Measurements from ENCODE around the gene RPL26. TPM values are rescaled to one million over a fixed set of nuclear protein-coding genes. Genes with fewer than 3 reads are reported as not detected.

RPL26 gene
- total RNA-seq, 4 donors from 2014 or later: 851 to 2,184 (median 1,124) TPM

DNA sequence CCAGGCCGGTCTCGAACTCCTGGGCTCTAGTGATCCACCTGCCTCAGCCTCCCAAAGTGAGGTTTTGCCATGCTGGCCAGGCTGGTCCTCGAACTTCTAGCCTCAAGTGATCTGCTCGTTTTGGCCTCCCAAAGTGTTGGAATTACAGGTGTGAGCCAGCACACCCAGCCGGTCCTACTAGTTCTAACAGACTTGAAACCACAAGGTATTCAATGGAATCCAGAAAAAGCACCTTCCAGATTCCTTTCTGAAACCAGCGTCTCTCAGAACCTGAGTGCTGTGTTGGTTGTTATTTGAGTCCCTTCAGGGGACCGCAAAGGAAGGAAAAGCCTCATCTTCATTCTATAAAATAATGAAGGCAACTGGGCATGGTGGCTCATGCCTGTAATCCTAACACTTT lies 10.6 kb downstream of the RPL26 start:
- Histone ChIP-seq H3K4me3 (no peak overlapping the region), H3K9me3 (no peaks in the 10 kb centered on the region), H3K27ac (no peak overlapping the region), H3K4me1 (peaks cover 0 to 19% (median 3%) of the 10 kb centered on the region in 4 donors), H3K27me3 (no peaks in the 10 kb centered on the region), H3K36me3 (peaks cover 0 to 41% (median 0%) of the 10 kb centered on the region in 3 donors)
- TF ChIP-seq POLR2A (IDR thresholded peaks at IDR 0.05): no peak
- DNase-seq: no peak

DNA sequence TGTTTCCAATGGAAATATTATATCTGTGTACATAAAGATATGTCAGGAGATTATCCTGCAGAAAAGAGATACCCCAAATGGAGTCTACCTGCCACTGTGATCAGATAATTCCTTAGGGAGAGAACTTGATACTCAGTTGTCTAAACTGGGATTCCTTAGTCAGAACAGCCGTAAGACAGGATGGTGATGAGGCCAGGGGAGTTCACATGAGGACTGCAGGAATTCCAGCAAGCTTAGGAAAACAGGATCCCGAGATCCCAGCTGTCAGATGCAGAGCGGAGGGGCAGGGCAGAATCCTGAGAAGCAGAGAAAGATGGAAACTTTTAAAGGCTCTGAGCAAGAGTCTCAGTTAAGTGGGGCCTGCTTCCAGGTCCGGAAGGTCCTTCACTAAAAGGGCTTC lies 11.2 kb downstream of the RPL26 start:
- Histone ChIP-seq H3K9me3 (no peaks in the 10 kb centered on the region), H3K27me3 (no peaks in the 10 kb centered on the region), H3K27ac (no peak overlapping the region), H3K4me1 (peaks cover 0 to 15% (median under 1%) of the 10 kb centered on the region in 4 donors), H3K4me3 (no peak overlapping the region), H3K36me3 (peaks cover 0 to 36% (median 0%) of the 10 kb centered on the region in 3 donors)
- DNase-seq: no peak
- TF ChIP-seq, protein P1, sequence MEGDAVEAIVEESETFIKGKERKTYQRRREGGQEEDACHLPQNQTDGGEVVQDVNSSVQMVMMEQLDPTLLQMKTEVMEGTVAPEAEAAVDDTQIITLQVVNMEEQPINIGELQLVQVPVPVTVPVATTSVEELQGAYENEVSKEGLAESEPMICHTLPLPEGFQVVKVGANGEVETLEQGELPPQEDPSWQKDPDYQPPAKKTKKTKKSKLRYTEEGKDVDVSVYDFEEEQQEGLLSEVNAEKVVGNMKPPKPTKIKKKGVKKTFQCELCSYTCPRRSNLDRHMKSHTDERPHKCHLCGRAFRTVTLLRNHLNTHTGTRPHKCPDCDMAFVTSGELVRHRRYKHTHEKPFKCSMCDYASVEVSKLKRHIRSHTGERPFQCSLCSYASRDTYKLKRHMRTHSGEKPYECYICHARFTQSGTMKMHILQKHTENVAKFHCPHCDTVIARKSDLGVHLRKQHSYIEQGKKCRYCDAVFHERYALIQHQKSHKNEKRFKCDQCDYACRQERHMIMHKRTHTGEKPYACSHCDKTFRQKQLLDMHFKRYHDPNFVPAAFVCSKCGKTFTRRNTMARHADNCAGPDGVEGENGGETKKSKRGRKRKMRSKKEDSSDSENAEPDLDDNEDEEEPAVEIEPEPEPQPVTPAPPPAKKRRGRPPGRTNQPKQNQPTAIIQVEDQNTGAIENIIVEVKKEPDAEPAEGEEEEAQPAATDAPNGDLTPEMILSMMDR (IDR thresholded peaks at IDR 0.05): no peak
- no peak for TF ChIP-seq POLR2A (IDR thresholded peaks at IDR 0.05)

DNA sequence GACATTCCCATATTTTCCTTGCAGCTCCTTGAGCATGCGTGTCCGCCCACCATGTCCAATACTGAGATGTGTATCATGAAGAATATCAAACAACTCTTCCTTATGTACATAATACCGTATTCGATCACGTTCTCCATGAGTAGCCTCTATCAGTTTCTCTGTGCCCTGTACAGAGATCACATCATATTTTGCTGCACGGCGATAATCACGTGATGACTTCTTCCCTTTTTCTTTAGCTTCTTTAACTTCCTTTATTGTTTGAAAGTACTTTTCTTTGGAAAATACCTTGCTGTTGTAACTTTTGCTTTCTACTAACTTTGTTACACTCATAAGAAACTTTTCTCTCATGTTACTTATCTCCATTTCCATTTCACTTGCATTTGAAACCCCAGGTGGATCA lies 13.0 kb downstream of the RPL26 start:
- no peaks in the 10 kb centered on the region for H3K27me3 ChIP-seq
- DNase-seq: no peak
- H3K27ac ChIP-seq: no peak overlapping the region
- H3K4me1 ChIP-seq: peaks cover 0 to 3% (median 0%) of the 10 kb centered on the region in 4 donors
- no peak for TF ChIP-seq POLR2A (IDR thresholded peaks at IDR 0.05)
- TF ChIP-seq, protein P1 (IDR thresholded peaks at IDR 0.05): no peak
- H3K4me3 ChIP-seq: no peak overlapping the region
- peaks cover 0 to 36% (median 0%) of the 10 kb centered on the region in 3 donors for H3K36me3 ChIP-seq
- no peaks in the 10 kb centered on the region for H3K9me3 ChIP-seq

DNA sequence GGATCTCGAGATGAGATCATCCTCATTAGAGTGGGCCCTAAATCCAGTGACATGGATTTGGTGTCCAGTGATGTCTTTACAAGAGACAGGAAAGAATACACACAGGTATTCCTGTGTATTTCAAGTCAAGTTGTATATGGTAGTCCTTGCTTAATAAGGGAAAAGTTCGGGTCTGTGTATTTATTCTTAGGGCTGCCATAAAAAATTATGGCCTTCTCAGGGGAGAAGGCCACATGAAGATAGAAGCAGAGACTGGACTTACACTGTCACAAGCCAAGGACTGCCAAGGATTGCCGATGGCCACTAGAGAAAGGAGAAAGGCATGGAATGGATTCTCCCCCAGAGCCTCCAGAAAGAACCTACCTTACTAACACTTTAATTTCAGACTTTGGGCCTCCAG lies 14.8 kb downstream of the RPL26 start:
- H3K27ac ChIP-seq: no peak overlapping the region
- H3K4me3 ChIP-seq: no peak overlapping the region
- no peaks in the 10 kb centered on the region for H3K4me1 ChIP-seq
- peaks cover 0 to 36% (median 0%) of the 10 kb centered on the region in 3 donors for H3K36me3 ChIP-seq
- H3K27me3 ChIP-seq: no peaks in the 10 kb centered on the region
- TF ChIP-seq, protein P1 (IDR thresholded peaks at IDR 0.05): no peak
- TF ChIP-seq POLR2A (IDR thresholded peaks at IDR 0.05): no peak
- DNase-seq: no peak
- H3K9me3 ChIP-seq: no peaks in the 10 kb centered on the region

DNA sequence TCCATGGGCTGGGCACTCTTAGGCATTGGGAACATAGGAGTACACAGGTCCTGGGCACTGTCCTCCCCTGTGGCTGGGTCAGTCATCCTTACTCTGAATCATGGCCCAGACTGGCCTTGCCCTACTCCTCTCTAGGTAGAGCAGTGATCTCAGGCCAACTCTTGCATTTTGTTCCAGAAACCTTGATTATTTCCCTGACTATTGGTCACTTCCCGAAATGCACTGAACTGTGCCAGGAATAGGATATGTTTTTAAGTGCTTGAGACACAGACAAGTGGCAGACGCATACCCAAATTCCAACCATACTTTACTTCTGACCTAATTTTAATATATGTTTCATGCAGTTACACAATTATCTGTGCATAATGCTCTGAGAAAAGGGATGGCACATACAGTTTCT lies 16.8 kb downstream of the RPL26 start:
- H3K27me3 ChIP-seq: no peaks in the 10 kb centered on the region
- no peak for DNase-seq
- no peaks in the 10 kb centered on the region for H3K9me3 ChIP-seq
- no peaks in the 10 kb centered on the region for H3K4me1 ChIP-seq
- no peak overlapping the region for H3K4me3 ChIP-seq
- H3K27ac ChIP-seq: no peak overlapping the region
- H3K36me3 ChIP-seq: peaks cover 0 to 31% (median 0%) of the 10 kb centered on the region in 3 donors
- no peak for TF ChIP-seq POLR2A (IDR thresholded peaks at IDR 0.05)
- TF ChIP-seq, protein P1 (IDR thresholded peaks at IDR 0.05): no peak

DNA sequence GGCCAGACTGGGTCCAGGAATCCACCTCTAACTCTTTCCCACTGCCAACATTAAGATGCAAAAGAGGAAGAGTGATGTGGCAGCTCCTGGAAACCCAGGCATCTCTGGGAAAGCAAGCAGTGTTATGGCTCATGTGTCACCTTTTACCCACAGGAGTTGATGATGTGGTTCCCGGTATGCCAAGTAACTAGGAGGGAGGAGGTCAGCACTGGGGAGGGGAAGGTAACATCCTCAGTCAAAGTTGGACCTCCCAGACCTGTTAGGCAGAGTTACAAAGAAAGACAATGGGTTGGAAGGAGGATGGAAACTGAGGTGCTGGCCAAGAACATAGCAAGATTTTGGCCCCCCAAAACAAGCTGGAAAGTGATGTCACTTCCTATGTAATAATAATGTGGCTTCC lies 17.9 kb downstream of the RPL26 start:
- Histone ChIP-seq H3K27ac (no peak overlapping the region), H3K9me3 (no peaks in the 10 kb centered on the region)

More for the DNA sequence above, 17.9 kb downstream of the RPL26 start:
- DNase-seq: no peak
- no peaks in the 10 kb centered on the region for H3K4me1 ChIP-seq
- H3K4me3 ChIP-seq: no peak overlapping the region
- peaks cover 0 to 22% (median 0%) of the 10 kb centered on the region in 3 donors for H3K36me3 ChIP-seq
- no peak for TF ChIP-seq POLR2A (IDR thresholded peaks at IDR 0.05)
- H3K27me3 ChIP-seq: no peaks in the 10 kb centered on the region

Measured in Peyer's patch (tissue), 4 donors.